Neural progenitor cell (in vitro differentiated cells): ENCODE data around the gene SMC3. TPM values are rescaled to one million over a fixed set of nuclear protein-coding genes. Genes with fewer than 3 reads are reported as not detected.

Experiments
- DNase-seq: peaks from one replicate; pipeline ENCODE4 v3.0.0-alpha.2; 2016; ENCODE audit warnings: low spot score
- H2AFZ ChIP-seq: fragments of 200-600 bp; sonication (generic); replicated peaks from 2 replicates; pipeline ENCODE4 v1.6.1; 2016; ENCODE audit warnings: antibody characterized with exemption
- H3F3A ChIP-seq: fragments of 200-600 bp; sonication (generic); 2 replicates; pipeline ENCODE4 v1.6.1; 2016; ENCODE audit warnings: antibody characterized with exemption, low read depth
- H3K27ac ChIP-seq: fragments of 200-600 bp; sonication (generic); 2 replicates; pipeline ENCODE4 v1.5.1; 2016; ENCODE audit warnings: mild to moderate bottlenecking
- H3K27me3 ChIP-seq: fragments of 200-600 bp; sonication (generic); 2 replicates; pipeline ENCODE4 v1.6.1; 2016; ENCODE audit warnings: mild to moderate bottlenecking, moderate library complexity
- H3K36me3 ChIP-seq: fragments of 200-600 bp; sonication (generic); 2 replicates; pipeline ENCODE4 v1.5.1; 2016
- H3K4me1 ChIP-seq: fragments of 200-600 bp; sonication (generic); 2 replicates; pipeline ENCODE4 v1.6.1; 2016; ENCODE audit warnings: mixed run types
- H3K4me2 ChIP-seq: fragments of 200-600 bp; sonication (generic); 2 replicates; pipeline ENCODE4 v1.6.1; 2016
- H3K4me3 ChIP-seq: fragments of 200-600 bp; sonication (generic); 2 replicates; pipeline ENCODE4 v1.5.1; 2016
- H3K79me2 ChIP-seq: fragments of 200-600 bp; sonication (generic); 2 replicates; pipeline ENCODE4 v1.6.1; 2016; ENCODE audit warnings: low read depth
- H3K9ac ChIP-seq: fragments of 200-600 bp; sonication (generic); 2 replicates; pipeline ENCODE4 v1.6.1; 2016
- H3K9me3 ChIP-seq: fragments of 200-600 bp; sonication (generic); 2 replicates; pipeline ENCODE4 v1.5.1; 2016; ENCODE audit warnings: low read depth
- H4K20me1 ChIP-seq: fragments of 200-600 bp; sonication (generic); 2 replicates; pipeline ENCODE4 v1.6.1; 2016; ENCODE audit warnings: low read depth
- H3K27ac Mint-ChIP-seq: 3 replicates; pipeline ENCODE4 v1.8.0; 2021; ENCODE audit warnings: mixed read lengths
- H3K27me3 Mint-ChIP-seq: 2 replicates; pipeline ENCODE4 v1.8.0; 2022; ENCODE audit warnings: low read depth, mild to moderate bottlenecking, inconsistent platforms, moderate library complexity, mixed read lengths; ENCODE audit not compliant: insufficient read depth
- H3K36me3 Mint-ChIP-seq: 3 replicates; pipeline ENCODE4 v1.8.0; 2021; ENCODE audit warnings: mixed read lengths
- H3K4me1 Mint-ChIP-seq: 3 replicates; pipeline ENCODE4 v1.8.0; 2021; ENCODE audit warnings: mixed read lengths
- H3K4me3 Mint-ChIP-seq: 3 replicates; pipeline ENCODE4 v1.8.0; 2021; ENCODE audit warnings: mild to moderate bottlenecking, moderate library complexity, mixed read lengths
- H3K9me3 Mint-ChIP-seq: 3 replicates; pipeline ENCODE4 v1.8.0; 2020; ENCODE audit warnings: mixed read lengths
- CTCF ChIP-seq: fragments of 200-600 bp; sonication (generic); IDR thresholded peaks from 2 replicates; pipeline ENCODE4 v1.5.1; 2017; ENCODE audit warnings: antibody characterized with exemption, mild to moderate bottlenecking
- EZH2 ChIP-seq: fragments of 200-600 bp; sonication (generic); IDR thresholded peaks from 2 replicates; pipeline ENCODE4 v1.6.1; 2017; ENCODE audit warnings: antibody characterized with exemption, mild to moderate bottlenecking, moderate library complexity
- EZH2phosphoT487 ChIP-seq: fragments of 200-600 bp; sonication (generic); IDR thresholded peaks from 2 replicates; pipeline ENCODE4 v1.6.1; 2017; ENCODE audit warnings: antibody characterized with exemption
- total RNA-seq: library from RNA; depleted of rRNA; stranded (reverse); fragments of >200 nt; gene quantifications from 2 replicates; pipeline ENCODE4 v1.2.3, GENCODE V29; 2015; ENCODE audit warnings: low replicate concordance

Gene SMC3
- total RNA-seq, 1 donor from 2014 or later: 109 TPM

DNA sequence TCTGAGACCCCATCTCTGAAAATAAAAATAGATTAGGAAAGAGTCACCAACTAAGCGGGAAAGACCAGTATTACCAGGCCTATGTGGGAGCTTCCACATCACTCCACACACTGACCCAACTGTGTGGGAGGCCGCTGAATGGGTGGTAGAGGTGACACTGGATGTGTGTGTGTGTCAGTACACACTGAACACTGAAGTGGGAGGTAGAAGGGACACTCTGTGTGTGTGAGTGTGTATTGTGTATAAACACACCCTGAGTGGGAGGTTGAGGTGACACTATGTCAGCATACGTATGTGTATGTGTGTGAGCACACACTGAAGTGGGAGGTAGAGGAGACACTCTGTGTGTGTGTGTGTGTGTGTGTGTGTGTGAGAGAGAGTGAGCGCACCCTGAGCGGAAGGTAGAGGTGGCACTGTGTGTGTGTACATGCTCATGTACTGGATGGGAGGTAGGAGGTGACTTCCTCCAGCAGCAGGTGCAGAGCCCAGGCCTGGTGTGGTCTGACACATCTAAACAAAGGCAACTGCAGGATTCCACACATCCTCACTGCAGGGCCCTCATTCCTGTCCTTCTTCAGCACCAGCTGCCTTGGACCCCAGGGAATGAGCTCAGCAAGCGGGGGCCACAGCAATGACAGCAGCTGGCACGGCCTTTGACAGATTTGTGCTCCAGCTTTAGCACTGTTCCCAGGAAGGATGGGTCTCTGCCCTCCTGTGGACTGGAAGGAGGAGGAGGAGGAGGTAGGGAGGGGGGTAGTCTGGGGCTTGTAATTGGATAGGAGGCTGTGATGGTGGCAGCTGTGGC lies 50.1 kb downstream of the SMC3 start:
- H4K20me1 ChIP-seq: no peaks in the 10 kb centered on the region
- Mint-ChIP-seq H3K4me3 (no peak overlapping the region), H3K9me3 (no peaks in the 10 kb centered on the region), H3K27ac (peak overlapping the region; percentile 17), H3K27me3 (peaks cover 13% of the 10 kb centered on the region), H3K36me3 (no peaks in the 10 kb centered on the region), H3K4me1 (peaks cover 12% of the 10 kb centered on the region)
- H3F3A ChIP-seq: no peaks in the 10 kb centered on the region
- H3K36me3 ChIP-seq: no peaks in the 10 kb centered on the region
- H3K27ac ChIP-seq: no peak overlapping the region
- TF ChIP-seq EZH2 (no peak), EZH2phosphoT487 (no peak), CTCF (no peak)
- H3K9ac ChIP-seq: no peak overlapping the region
- peak; percentile 29 for DNase-seq
- H3K4me2 ChIP-seq: no peak overlapping the region
- no peaks in the 10 kb centered on the region for H3K4me1 ChIP-seq
- H3K4me3 ChIP-seq: no peak overlapping the region
- no peaks in the 10 kb centered on the region for H3K79me2 ChIP-seq
- H2AFZ ChIP-seq: no peak overlapping the region
- H3K27me3 ChIP-seq: no peaks in the 10 kb centered on the region
- no peaks in the 10 kb centered on the region for H3K9me3 ChIP-seq

DNA sequence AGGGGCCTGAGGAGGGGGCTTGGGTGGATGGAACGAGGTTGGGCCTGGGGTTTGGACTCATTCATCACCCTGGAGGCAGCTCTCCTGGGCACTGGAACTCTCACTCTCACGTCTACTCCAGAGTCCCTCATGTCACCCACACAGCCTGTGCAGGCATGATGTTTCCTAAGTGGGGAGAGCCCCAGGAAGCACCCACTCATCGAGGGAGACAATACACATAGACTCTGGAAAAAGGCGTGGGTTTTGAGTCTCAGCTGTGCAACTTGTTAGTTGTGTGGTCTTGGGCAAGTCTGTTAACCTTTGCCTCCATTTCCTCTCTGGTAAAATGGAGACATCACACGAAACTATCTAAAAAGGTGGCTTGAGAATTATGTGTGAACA lies 50.7 kb downstream of the SMC3 start:
- Histone ChIP-seq H3K9me3 (no peaks in the 10 kb centered on the region), H3K79me2 (no peaks in the 10 kb centered on the region), H3K4me2 (no peak overlapping the region), H3K4me1 (no peaks in the 10 kb centered on the region), H3K36me3 (no peaks in the 10 kb centered on the region), H3K4me3 (no peak overlapping the region), H3F3A (no peaks in the 10 kb centered on the region), H4K20me1 (no peaks in the 10 kb centered on the region), H3K27ac (no peak overlapping the region), H3K9ac (no peak overlapping the region), H3K27me3 (no peaks in the 10 kb centered on the region), H2AFZ (no peak overlapping the region)
- no peak overlapping the region for H3K27ac Mint-ChIP-seq
- no peak for DNase-seq
- H3K4me3 Mint-ChIP-seq: no peak overlapping the region
- TF ChIP-seq EZH2phosphoT487 (no peak), EZH2 (no peak), CTCF (no peak)
- peaks cover 13% of the 10 kb centered on the region for H3K27me3 Mint-ChIP-seq
- peaks cover 12% of the 10 kb centered on the region for H3K4me1 Mint-ChIP-seq
- H3K9me3 Mint-ChIP-seq: no peaks in the 10 kb centered on the region
- no peaks in the 10 kb centered on the region for H3K36me3 Mint-ChIP-seq

GRCh38 chr10:110619514-110620397 lies 52.3 kb downstream of the SMC3 start:
- Histone ChIP-seq H3K27me3 (no peaks in the 10 kb centered on the region), H3F3A (no peaks in the 10 kb centered on the region), H3K27ac (no peak overlapping the region), H2AFZ (no peak overlapping the region), H3K79me2 (no peaks in the 10 kb centered on the region), H3K9me3 (no peaks in the 10 kb centered on the region), H3K9ac (no peak overlapping the region), H3K36me3 (no peaks in the 10 kb centered on the region), H3K4me2 (no peak overlapping the region), H3K4me3 (no peak overlapping the region), H3K4me1 (no peaks in the 10 kb centered on the region), H4K20me1 (no peaks in the 10 kb centered on the region)
- Mint-ChIP-seq H3K27me3 (peaks cover 5% of the 10 kb centered on the region), H3K27ac (no peak overlapping the region), H3K4me3 (no peak overlapping the region), H3K36me3 (no peaks in the 10 kb centered on the region), H3K4me1 (peaks cover 12% of the 10 kb centered on the region), H3K9me3 (no peaks in the 10 kb centered on the region)
- no peak for TF ChIP-seq CTCF
- no peak for TF ChIP-seq EZH2phosphoT487
- TF ChIP-seq EZH2: no peak
- no peak for DNase-seq
